Thoracic aorta (tissue), 2 donors: ENCODE data around the gene CD69. TPM values are rescaled to one million over a fixed set of nuclear protein-coding genes. Genes with fewer than 3 reads are reported as not detected.
"Not testable (repeated sequence)": the region's sequence is repeated elsewhere in the genome, so short reads cannot be mapped to it uniquely, and the experiment has no call there.

Source experiments
- ATAC-seq: fragments of 150-250 bp; one replicate; pipeline ENCODE4 v1.8.0; 2017; ENCODE audit warnings: low read depth; ENCODE audit not compliant: insufficient number of reproducible peaks, low FRiP score
- DNase-seq: peaks from one replicate; pipeline ENCODE4 v3.0.0-alpha.2; 2020; ENCODE audit warnings: low spot score
- H3K27ac ChIP-seq, 2 donors: fragments of 200-600 bp; sonication (generic); 1 replicate in 1 of 2; 2 replicates in 1 of 2; pipeline ENCODE4 v1.5.1; 2016; ENCODE audit warnings: mild to moderate bottlenecking in 2 of 2, moderate library complexity in 2 of 2
- H3K27me3 ChIP-seq: fragments of 200-600 bp; sonication (generic); replicated peaks from 2 replicates; pipeline ENCODE4 v1.6.0; 2016; ENCODE audit warnings: mild to moderate bottlenecking; ENCODE audit not compliant: insufficient read depth
- H3K36me3 ChIP-seq: fragments of 200-600 bp; sonication (generic); one replicate; pipeline ENCODE4 v1.5.1; 2016
- H3K4me1 ChIP-seq, 2 donors: fragments of 200-600 bp; sonication (generic); 1 replicate in 1 of 2; 2 replicates in 1 of 2; pipeline versions ENCODE4 v1.5.1 to v1.6.0; 2016; ENCODE audit warnings: low read depth in 2 of 2, mild to moderate bottlenecking in 1 of 2; ENCODE audit not compliant: control insufficient read depth in 1 of 2
- H3K4me3 ChIP-seq: fragments of 200-600 bp; sonication (generic); 2 replicates; pipeline ENCODE4 v1.5.1; 2016; ENCODE audit warnings: mild to moderate bottlenecking
- H3K9me3 ChIP-seq: fragments of 200-600 bp; sonication (generic); 2 replicates; pipeline ENCODE4 v1.5.1; 2016
- total RNA-seq, 2 donors: library from RNA; depleted of rRNA; stranded (reverse); fragments of >200 nt; gene quantifications; one replicate each; pipeline versions ENCODE4 v1.1.0 to v1.2.3, GENCODE V29; 2016
- TF ChIP-seq, protein P1 (sequence below): fragments of 200-600 bp; sonication (generic); IDR thresholded peaks from one replicate; pipeline ENCODE4 v1.5.1; 2019; ENCODE audit warnings: antibody characterized with exemption

Gene CD69
- total RNA-seq, 2 donors from 2014 or later: 5.8 to 40.3 TPM

DNA sequence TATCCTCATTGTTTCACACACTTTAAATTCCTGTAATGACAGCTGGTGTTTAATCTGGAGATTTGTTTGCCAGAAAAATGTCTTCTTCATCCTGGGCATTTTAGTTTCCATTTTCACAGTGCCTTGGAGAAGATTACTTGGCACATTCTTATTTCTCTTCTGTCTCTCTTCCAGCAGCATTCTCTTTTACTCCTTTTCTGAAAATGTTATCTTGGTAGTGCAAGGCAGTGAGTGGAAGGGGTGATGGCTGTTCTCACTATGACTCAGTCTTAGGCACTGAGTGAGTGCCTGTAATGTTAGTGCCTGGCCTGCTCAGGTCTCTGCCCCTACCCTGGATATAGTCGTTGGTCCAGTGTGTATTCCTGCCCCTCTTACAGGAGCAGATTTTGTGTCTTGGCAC lies 40.9 kb downstream of the CD69 start:
- Histone ChIP-seq H3K4me1 (no peaks in the 10 kb centered on the region), H3K27ac (no peak overlapping the region), H3K36me3 (no peaks in the 10 kb centered on the region), H3K27me3 (no peaks in the 10 kb centered on the region), H3K4me3 (no peak overlapping the region), H3K9me3 (no peaks in the 10 kb centered on the region)
- ATAC-seq: no peak
- TF ChIP-seq, protein P1, sequence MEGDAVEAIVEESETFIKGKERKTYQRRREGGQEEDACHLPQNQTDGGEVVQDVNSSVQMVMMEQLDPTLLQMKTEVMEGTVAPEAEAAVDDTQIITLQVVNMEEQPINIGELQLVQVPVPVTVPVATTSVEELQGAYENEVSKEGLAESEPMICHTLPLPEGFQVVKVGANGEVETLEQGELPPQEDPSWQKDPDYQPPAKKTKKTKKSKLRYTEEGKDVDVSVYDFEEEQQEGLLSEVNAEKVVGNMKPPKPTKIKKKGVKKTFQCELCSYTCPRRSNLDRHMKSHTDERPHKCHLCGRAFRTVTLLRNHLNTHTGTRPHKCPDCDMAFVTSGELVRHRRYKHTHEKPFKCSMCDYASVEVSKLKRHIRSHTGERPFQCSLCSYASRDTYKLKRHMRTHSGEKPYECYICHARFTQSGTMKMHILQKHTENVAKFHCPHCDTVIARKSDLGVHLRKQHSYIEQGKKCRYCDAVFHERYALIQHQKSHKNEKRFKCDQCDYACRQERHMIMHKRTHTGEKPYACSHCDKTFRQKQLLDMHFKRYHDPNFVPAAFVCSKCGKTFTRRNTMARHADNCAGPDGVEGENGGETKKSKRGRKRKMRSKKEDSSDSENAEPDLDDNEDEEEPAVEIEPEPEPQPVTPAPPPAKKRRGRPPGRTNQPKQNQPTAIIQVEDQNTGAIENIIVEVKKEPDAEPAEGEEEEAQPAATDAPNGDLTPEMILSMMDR: no peak
- no peak for DNase-seq

- H3K9me3 ChIP-seq: no peaks in the 10 kb centered on the region
- H3K4me3 ChIP-seq: no peak overlapping the region
- no peak for DNase-seq
- no peaks in the 10 kb centered on the region for H3K36me3 ChIP-seq
- ATAC-seq: no peak
- no peak overlapping the region for H3K27ac ChIP-seq
- no peaks in the 10 kb centered on the region for H3K27me3 ChIP-seq
- TF ChIP-seq, protein P1: no peak
- H3K4me1 ChIP-seq: no peaks in the 10 kb centered on the region
Measured at GRCh38 chr12:9718968-9719367, 41.7 kb downstream of the CD69 start.

DNA sequence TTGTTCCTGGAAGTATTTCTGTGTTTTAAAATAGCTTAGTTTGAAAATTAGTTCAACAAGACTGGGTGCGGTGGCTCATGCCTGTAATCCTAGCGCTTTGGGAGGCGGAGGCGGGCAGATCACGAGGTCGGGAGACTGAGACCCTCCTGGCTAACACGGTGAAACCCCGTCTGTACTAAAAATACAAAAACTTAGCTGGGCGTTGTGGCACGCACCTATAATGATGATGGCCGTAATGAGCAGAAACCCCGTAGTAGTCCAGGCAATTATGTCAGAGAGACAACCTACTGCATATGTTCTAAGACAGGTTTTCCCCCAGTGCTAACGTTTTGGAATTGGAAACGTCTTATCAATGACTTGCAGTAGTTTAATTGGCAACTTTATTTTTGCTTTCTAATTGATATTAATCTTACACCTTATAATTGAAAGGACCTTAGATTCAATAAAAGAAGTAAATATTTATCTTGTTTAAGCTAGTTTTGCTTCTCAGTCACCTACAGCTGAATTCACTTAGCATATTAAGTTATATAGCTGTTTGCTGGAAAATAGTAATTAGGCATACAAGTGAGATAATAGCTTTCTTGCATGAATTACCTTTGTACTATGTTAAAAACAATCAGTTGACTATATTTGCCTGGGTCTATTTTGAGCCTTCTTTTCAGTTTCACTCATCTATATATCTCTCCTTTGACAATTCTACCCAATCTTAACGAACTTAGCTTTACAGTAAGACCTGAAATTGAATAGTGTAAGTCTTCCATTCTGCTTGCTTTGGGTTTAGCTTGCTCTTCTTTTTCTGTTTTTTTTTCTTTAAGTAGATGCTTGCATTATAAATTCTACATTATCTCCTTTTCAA lies 43.4 kb downstream of the CD69 start:
- Histone ChIP-seq H3K9me3 (no peaks in the 10 kb centered on the region), H3K4me3 (no peak overlapping the region), H3K27me3 (no peaks in the 10 kb centered on the region), H3K36me3 (no peaks in the 10 kb centered on the region), H3K4me1 (no peaks in the 10 kb centered on the region), H3K27ac (no peak overlapping the region)
- ATAC-seq: no peak
- DNase-seq: no peak
- TF ChIP-seq, protein P1: no peak

DNA sequence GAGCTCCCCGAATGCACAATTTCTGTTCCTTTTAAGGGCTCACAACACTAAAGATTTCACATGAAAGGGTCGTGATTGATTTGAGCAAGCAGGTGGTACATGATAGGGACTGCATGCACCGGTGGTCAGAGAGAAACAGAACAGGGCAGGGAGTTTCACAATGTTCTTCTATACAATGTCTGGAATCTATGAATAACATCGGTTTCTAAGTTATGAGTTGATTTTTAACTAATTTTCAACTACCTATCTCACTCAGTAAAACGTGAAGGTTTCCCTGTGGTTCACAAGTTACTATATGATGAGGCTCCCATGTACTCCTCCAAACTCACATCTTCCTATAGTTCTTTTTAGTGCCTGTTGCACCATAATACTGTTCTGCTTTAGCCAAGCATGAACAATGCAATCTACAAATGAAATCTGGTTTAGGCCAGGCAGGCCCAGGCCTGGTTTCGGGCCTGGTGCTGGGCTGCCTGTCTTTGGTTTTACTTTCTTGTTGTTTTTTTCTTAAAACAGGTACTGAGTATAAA lies 47.6 kb downstream of the CD69 start:
- ATAC-seq, H3K4me1 ChIP-seq, DNase-seq, H3K36me3 ChIP-seq, H3K4me3 ChIP-seq, H3K27me3 ChIP-seq, H3K27ac ChIP-seq, H3K9me3 ChIP-seq: not testable (repeated sequence)

- DNase-seq (no peak), ATAC-seq (no peak)
- Histone ChIP-seq H3K4me1 (no peaks in the 10 kb centered on the region), H3K36me3 (no peaks in the 10 kb centered on the region), H3K4me3 (no peak overlapping the region), H3K27ac (no peak overlapping the region), H3K27me3 (no peaks in the 10 kb centered on the region), H3K9me3 (no peaks in the 10 kb centered on the region)
- TF ChIP-seq, protein P1: no peak
Measured at GRCh38 chr12:9711664-9712063, 49.0 kb downstream of the CD69 start.
